Endothelial cell of umbilical vein (primary cell): Measurements from ENCODE around the gene BTLA. TPM values are rescaled to one million over a fixed set of nuclear protein-coding genes. Genes with fewer than 3 reads are reported as not detected.
A peak's percentile ranks its signal among the peaks of the same experiment; 100 is the strongest.

Experiments used
- BruUV-seq: library from RNA; stranded (reverse); fragments of 400-500 nt; replicated peaks from 2 replicates; lab custom pipeline; 2021; lab: Mats Ljungman, UMichigan
- CTCF ChIA-PET: fragments of 300-600, 350-600 bp; sonication (Branson Sonifier 250); formaldehyde crosslinking; loops from one replicate; lab custom pipeline; 2021; ENCODE audit warnings: antibody characterized with exemption, inconsistent platforms; lab: Charles Lee
- POLR2A ChIA-PET: fragments of 300-600, 350-600 bp; sonication (Branson Sonifier 250); formaldehyde crosslinking; loops from one replicate; lab custom pipeline; 2021; ENCODE audit warnings: antibody characterized with exemption, inconsistent platforms; lab: Charles Lee
- DNase-seq: peaks from one replicate; pipeline ENCODE4 v3.0.0-alpha.2; 2011; ENCODE audit warnings: low read depth, low spot score
- FAIRE-seq: peaks from 2 replicates; lab custom pipeline; 2011; peaks lifted over from hg19 to GRCh38; lab: Jason Lieb, UNC
- H2AFZ ChIP-seq: 2 replicates; pipeline ENCODE4 v1.6.0; 2012; ENCODE audit warnings: low read depth, low read length, control low read depth, inconsistent platforms
- H3K27ac ChIP-seq: 2 replicates; pipeline ENCODE4 v1.5.1; 2011; ENCODE audit warnings: low read depth, mild to moderate bottlenecking, control low read depth, low read length, moderate library complexity; ENCODE audit not compliant: insufficient read depth
- H3K27me3 ChIP-seq, 2 experiments: 2 replicates each; pipeline versions ENCODE4 v1.6.0 to v1.6.1; 2011; ENCODE audit warnings: low read length in 2 of 2, mixed read lengths in 1 of 2; ENCODE audit not compliant: control insufficient read depth in 2 of 2, insufficient read depth in 2 of 2
- H3K36me3 ChIP-seq, 2 experiments: 2 replicates in 1 of 2; 3 replicates in 1 of 2; pipeline ENCODE4 v1.5.1; 2011; ENCODE audit warnings: low read length in 2 of 2, mild to moderate bottlenecking in 1 of 2, moderate library complexity in 1 of 2; ENCODE audit not compliant: control insufficient read depth in 2 of 2, insufficient read depth in 2 of 2; ENCODE audit errors: extremely low read depth in 1 of 2
- H3K4me1 ChIP-seq: 3 replicates; pipeline ENCODE4 v1.5.1; 2011; ENCODE audit warnings: mild to moderate bottlenecking, low read length; ENCODE audit not compliant: control insufficient read depth, insufficient read depth; ENCODE audit errors: extremely low read depth
- H3K4me2 ChIP-seq: 2 replicates; pipeline ENCODE4 v1.6.1; 2011; ENCODE audit warnings: low read length, control low read depth, mixed read lengths; ENCODE audit not compliant: insufficient read depth
- H3K4me3 ChIP-seq, 3 experiments: fragments of 200-600 bp in 1 of 3; sonication (generic), shearing (Covaris generic) in 1 of 3; replicated peaks in 1 of 3; 2 replicates each; pipeline ENCODE4 v1.5.1; 2011 to 2016; ENCODE audit warnings: control low read depth in 3 of 3, low read length in 3 of 3, mild to moderate bottlenecking in 2 of 3, inconsistent platforms in 1 of 3, low read depth in 1 of 3, moderate library complexity in 1 of 3; ENCODE audit not compliant: insufficient read depth in 1 of 3
- H3K79me2 ChIP-seq: 2 replicates; pipeline ENCODE4 v1.6.0; 2012; ENCODE audit warnings: low read length, inconsistent platforms; ENCODE audit not compliant: control insufficient read depth, insufficient read depth
- H3K9ac ChIP-seq: replicated peaks from 2 replicates; pipeline ENCODE3; 2011; ENCODE audit warnings: low read length, control low read depth; ENCODE audit not compliant: insufficient read depth; ENCODE audit errors: extremely low read depth
- H3K9me1 ChIP-seq: replicated peaks from 3 replicates; pipeline ENCODE4 v1.6.0; 2011; ENCODE audit warnings: mild to moderate bottlenecking, low read length; ENCODE audit not compliant: control insufficient read depth, insufficient read depth; ENCODE audit errors: extremely low read depth
- H3K9me3 ChIP-seq: replicated peaks from 2 replicates; pipeline ENCODE4 v1.5.1; 2012; ENCODE audit warnings: low read length, inconsistent platforms; ENCODE audit not compliant: control insufficient read depth, insufficient read depth
- H4K20me1 ChIP-seq: replicated peaks from 2 replicates; pipeline ENCODE3; 2011; ENCODE audit warnings: mild to moderate bottlenecking, low read length; ENCODE audit not compliant: control insufficient read depth, insufficient read depth; ENCODE audit errors: extremely low read depth
- EZH2 ChIP-seq: IDR thresholded peaks from 2 replicates; pipeline ENCODE4 v1.6.1; 2012; ENCODE audit warnings: borderline replicate concordance, low read depth, mild to moderate bottlenecking, moderate library complexity, low read length, inconsistent platforms; ENCODE audit not compliant: severe bottlenecking
- FOS ChIP-seq: IDR thresholded peaks from 2 replicates; pipeline ENCODE4 v1.6.1; 2011; ENCODE audit warnings: mild to moderate bottlenecking, low read length, moderate library complexity, borderline replicate concordance; ENCODE audit not compliant: insufficient read depth
- GATA2 ChIP-seq: IDR thresholded peaks from 2 replicates; pipeline ENCODE4 v1.7.0; 2011; ENCODE audit warnings: low read depth, mild to moderate bottlenecking, moderate library complexity, mixed read lengths, low read length; ENCODE audit not compliant: insufficient read length, insufficient read depth
- JUN ChIP-seq: IDR thresholded peaks from 2 replicates; pipeline ENCODE4 v1.6.1; 2011; ENCODE audit warnings: borderline replicate concordance, low read depth; ENCODE audit not compliant: insufficient read length, insufficient read depth
- MYC ChIP-seq: IDR thresholded peaks from one replicate; pipeline ENCODE4 v1.6.1; 2011; ENCODE audit warnings: mild to moderate bottlenecking, low read depth, low read length
- POLR2A ChIP-seq: IDR thresholded peaks from 2 replicates; pipeline ENCODE4 v1.6.1; 2012; ENCODE audit warnings: low read depth, mild to moderate bottlenecking, control low read depth, low read length
- POLR2AphosphoS5 ChIP-seq: IDR thresholded peaks from 2 replicates; pipeline ENCODE4 v1.6.1; 2012; ENCODE audit warnings: low read depth, mild to moderate bottlenecking, control low read depth, low read length, moderate library complexity; ENCODE audit not compliant: insufficient read depth
- dilution Hi-C: fragments of 300-500 bp; cut with MboI; formaldehyde crosslinking; loops from one replicate; pipeline ENCODE4 v1.15.0; 2019; ENCODE audit warnings: low sequenced_read_pairs; ENCODE audit not compliant: extremely low pct_ligation_motif_present
- intact Hi-C: fragments of 100-400 bp; cut with micrococcal nuclease; formaldehyde crosslinking; loops from one replicate; pipeline ENCODE4 v1.10.0; 2022
- polyA plus RNA-seq, 4 experiments: library from polyadenylated mRNA; depleted of rRNA in 3 of 4; stranded (reverse) in 3 of 4; unstranded in 1 of 4; fragments of >200 nt; gene quantifications; 2 replicates each; pipeline versions ENCODE4 v1.2.1 to v1.2.3, GENCODE V29; 2011 to 2012; ENCODE audit warnings: missing spikeins in 1 of 4
- total RNA-seq: library from RNA; stranded (reverse); gene quantifications from 2 replicates; pipeline ENCODE4 v1.2.3, GENCODE V29; 2021
- TF ChIP-seq, protein P1 (sequence below), 2 donors: IDR thresholded peaks; 1 replicate in 1 of 2; 2 replicates in 1 of 2; pipeline ENCODE4 v1.5.1; 2011; ENCODE audit warnings: low read length in 2 of 2, mild to moderate bottlenecking in 2 of 2, moderate library complexity in 2 of 2, control low read depth in 1 of 2, inconsistent platforms in 1 of 2, low read depth in 1 of 2; ENCODE audit not compliant: insufficient read depth in 1 of 2; ENCODE audit errors: extremely low read depth in 1 of 2
- TF ChIP-seq, protein P2 (sequence below): IDR thresholded peaks from 2 replicates; pipeline ENCODE4 v1.6.1; 2011; ENCODE audit not compliant: insufficient read depth, insufficient read length

Gene BTLA
- total and polyA plus RNA-seq, 2 donors (not counting 3 experiments of a cell fraction or from before 2014, with no cell fraction given) = not detected

DNA sequence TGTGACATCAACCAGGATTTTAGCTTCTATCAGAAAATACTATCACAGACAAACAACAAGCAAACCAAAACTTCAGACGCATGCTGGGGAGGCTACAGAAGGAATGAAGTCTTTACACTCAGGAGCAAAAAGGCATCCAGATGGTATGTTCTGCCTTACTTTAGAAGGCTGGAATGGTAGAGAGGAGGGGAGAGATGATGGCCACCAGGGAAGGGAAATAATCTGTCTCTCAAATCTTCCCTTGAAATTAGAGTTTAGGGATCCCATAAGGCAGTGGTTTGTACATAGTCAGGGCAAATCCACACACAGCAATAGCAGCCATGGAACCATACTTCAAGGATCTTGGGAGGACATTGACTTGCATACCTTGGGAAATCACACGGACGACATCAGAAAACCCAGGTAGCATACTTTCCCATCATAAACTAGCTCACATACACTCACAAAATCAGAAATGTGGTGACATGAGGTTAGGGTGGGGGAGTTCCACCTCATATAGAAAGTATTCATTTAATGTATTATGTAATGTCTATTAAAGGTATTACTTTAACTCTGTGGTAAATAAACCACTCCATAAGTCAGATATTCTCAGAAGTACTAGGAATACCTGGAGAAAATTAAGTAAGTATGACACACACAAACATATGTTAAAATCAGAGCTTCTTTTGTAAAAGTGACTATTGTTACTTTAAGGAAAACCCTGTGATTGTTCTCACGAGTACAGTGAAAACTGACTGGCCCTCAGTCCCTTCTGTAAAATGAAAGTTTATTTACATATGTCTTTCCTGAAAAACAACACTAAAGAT, 9.4 kb downstream of the BTLA start:
- FAIRE-seq (no peak), DNase-seq (peak; percentile 33)
- Histone ChIP-seq H3K9ac (no peak overlapping the region), H3K4me1 (no peaks in the 10 kb centered on the region), H3K27ac (no peak overlapping the region), H3K36me3 (no peaks in the 10 kb centered on the region), H3K27me3 (no peaks in the 10 kb centered on the region), H3K9me3 (no peaks in the 10 kb centered on the region), H3K9me1 (no peaks in the 10 kb centered on the region), H3K4me3 (no peak overlapping the region), H3K79me2 (no peaks in the 10 kb centered on the region), H3K4me2 (no peak overlapping the region), H4K20me1 (no peaks in the 10 kb centered on the region), H2AFZ (no peak overlapping the region)
- ChIA-PET CTCF (interaction anchor here (1.0 to 1.5 kb wide), 3 partner anchors 12 to 53 kb away, joined by 3 to 4 read pairs (median 3); no protein-coding TSS in a partner anchor), POLR2A (no interaction called here)
- intact Hi-C loops (no loop called here), dilution Hi-C loops (no loop called here)
- TF ChIP-seq FOS (no peak), JUN (no peak), EZH2 (no peak), MYC (no peak), POLR2A (no peak), POLR2AphosphoS5 (no peak), GATA2 (no peak)
- TF ChIP-seq, protein P1, sequence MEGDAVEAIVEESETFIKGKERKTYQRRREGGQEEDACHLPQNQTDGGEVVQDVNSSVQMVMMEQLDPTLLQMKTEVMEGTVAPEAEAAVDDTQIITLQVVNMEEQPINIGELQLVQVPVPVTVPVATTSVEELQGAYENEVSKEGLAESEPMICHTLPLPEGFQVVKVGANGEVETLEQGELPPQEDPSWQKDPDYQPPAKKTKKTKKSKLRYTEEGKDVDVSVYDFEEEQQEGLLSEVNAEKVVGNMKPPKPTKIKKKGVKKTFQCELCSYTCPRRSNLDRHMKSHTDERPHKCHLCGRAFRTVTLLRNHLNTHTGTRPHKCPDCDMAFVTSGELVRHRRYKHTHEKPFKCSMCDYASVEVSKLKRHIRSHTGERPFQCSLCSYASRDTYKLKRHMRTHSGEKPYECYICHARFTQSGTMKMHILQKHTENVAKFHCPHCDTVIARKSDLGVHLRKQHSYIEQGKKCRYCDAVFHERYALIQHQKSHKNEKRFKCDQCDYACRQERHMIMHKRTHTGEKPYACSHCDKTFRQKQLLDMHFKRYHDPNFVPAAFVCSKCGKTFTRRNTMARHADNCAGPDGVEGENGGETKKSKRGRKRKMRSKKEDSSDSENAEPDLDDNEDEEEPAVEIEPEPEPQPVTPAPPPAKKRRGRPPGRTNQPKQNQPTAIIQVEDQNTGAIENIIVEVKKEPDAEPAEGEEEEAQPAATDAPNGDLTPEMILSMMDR (IDR thresholded peaks at IDR 0.05; ENCODE audit: extremely low read depth in 1 of 2, insufficient read depth in 1 of 2, low read depth in 1 of 2, low read length in 2 of 2) = no peak
- TF ChIP-seq, protein P2, sequence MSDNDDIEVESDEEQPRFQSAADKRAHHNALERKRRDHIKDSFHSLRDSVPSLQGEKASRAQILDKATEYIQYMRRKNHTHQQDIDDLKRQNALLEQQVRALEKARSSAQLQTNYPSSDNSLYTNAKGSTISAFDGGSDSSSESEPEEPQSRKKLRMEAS = no peak
- no TSS peak for BruUV-seq
